Measurements from ENCODE around the gene EPC2.

DNA sequence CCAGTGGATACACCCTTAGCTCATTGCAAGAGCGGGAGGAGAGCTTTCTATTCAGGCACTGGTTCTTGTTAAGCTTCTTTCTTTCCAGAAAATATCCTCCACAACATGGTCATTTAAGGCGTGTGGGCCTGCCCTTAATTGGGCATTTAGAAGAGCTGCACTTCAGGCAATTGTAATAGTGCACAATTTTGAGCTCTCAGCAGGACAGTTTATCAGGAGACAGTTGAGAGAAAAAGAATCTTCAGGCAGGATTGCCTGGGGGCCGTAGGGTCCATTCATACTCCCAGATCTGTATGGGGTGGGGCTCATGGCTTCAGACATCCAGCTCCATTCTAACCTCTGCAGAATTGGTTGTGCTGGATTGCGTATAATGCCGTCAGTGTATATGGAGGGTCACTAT lies 6.0 kb upstream of the EPC2 start:
- TF ChIP-seq EZH2 (IDR thresholded peaks at IDR 0.05; ENCODE audit: insufficient read depth, poor library complexity, severe bottlenecking): no peak
- TF ChIP-seq EZH2phosphoT487 (IDR thresholded peaks at IDR 0.05; ENCODE audit: insufficient read depth, low read depth): no peak

All from GM23248 (cell line).